Mesendoderm (in vitro differentiated cells): ENCODE results near the gene HMGCR.

Experiments used
- DNase-seq: peaks from one replicate; pipeline ENCODE4 v3.0.0; 2013
- H2AK5ac ChIP-seq: 2 replicates; pipeline ENCODE4 v1.6.1; 2013; ENCODE audit warnings: low read length, inconsistent platforms
- H2BK120ac ChIP-seq: 2 replicates; pipeline ENCODE4 v1.6.1; 2013; ENCODE audit warnings: low read depth, mild to moderate bottlenecking, low read length, moderate library complexity, mixed read lengths
- H2BK15ac ChIP-seq: replicated peaks from 2 replicates; pipeline ENCODE4 v1.6.1; 2013; ENCODE audit warnings: low read depth, mild to moderate bottlenecking, moderate library complexity
- H2BK5ac ChIP-seq: 2 replicates; pipeline ENCODE4 v1.6.1; 2013; ENCODE audit warnings: low read length, inconsistent platforms
- H3K18ac ChIP-seq: 2 replicates; pipeline ENCODE4 v1.6.1; 2013; ENCODE audit warnings: mild to moderate bottlenecking, low read length, mixed read lengths
- H3K23ac ChIP-seq: one replicate; pipeline ENCODE4 v1.6.1; 2013; ENCODE audit warnings: low read length
- H3K27ac ChIP-seq: 2 replicates; pipeline ENCODE4 v1.5.1; 2013; ENCODE audit warnings: low read depth, mild to moderate bottlenecking, inconsistent platforms, low read length, moderate library complexity
- H3K27me3 ChIP-seq: 2 replicates; pipeline ENCODE4 v1.6.1; 2013; ENCODE audit warnings: low read length, control low read depth, mild to moderate bottlenecking, inconsistent platforms; ENCODE audit not compliant: insufficient read depth, poor library complexity
- H3K36me3 ChIP-seq: 2 replicates; pipeline ENCODE4 v1.6.1; 2013; ENCODE audit warnings: low read length, inconsistent platforms; ENCODE audit not compliant: control insufficient read depth, insufficient read depth
- H3K4ac ChIP-seq: one replicate; pipeline ENCODE4 v1.6.1; 2013; ENCODE audit warnings: low read depth, mild to moderate bottlenecking, low read length, moderate library complexity
- H3K4me1 ChIP-seq: 2 replicates; pipeline ENCODE4 v1.6.1; 2013; ENCODE audit warnings: low read depth, low read length, inconsistent platforms; ENCODE audit not compliant: control insufficient read depth
- H3K4me2 ChIP-seq: 2 replicates; pipeline ENCODE4 v1.6.1; 2013; ENCODE audit warnings: low read length
- H3K4me3 ChIP-seq: 2 replicates; pipeline ENCODE4 v1.5.1; 2013; ENCODE audit warnings: mild to moderate bottlenecking, low read length
- H3K56ac ChIP-seq: one replicate; pipeline ENCODE4 v1.6.1; 2013; ENCODE audit warnings: low read length
- H3K79me1 ChIP-seq: 2 replicates; pipeline ENCODE4 v1.6.1; 2013; ENCODE audit warnings: low read length, inconsistent platforms
- H3K79me2 ChIP-seq: 2 replicates; pipeline ENCODE4 v1.6.1; 2013; ENCODE audit warnings: mild to moderate bottlenecking, low read length; ENCODE audit not compliant: control insufficient read depth, insufficient read depth
- H3K9ac ChIP-seq: 2 replicates; pipeline ENCODE4 v1.6.1; 2013; ENCODE audit warnings: low read length, inconsistent platforms
- H4K5ac ChIP-seq: one replicate; pipeline ENCODE4 v1.6.1; 2013; ENCODE audit warnings: low read length
- H4K8ac ChIP-seq: one replicate; pipeline ENCODE4 v1.6.1; 2013; ENCODE audit warnings: low read depth, mild to moderate bottlenecking, control low read depth, low read length, moderate library complexity
- WGBS: extraction: QIAGEN DNeasy Blood & Tissue Kit; methylation state at CpG from one replicate; pipeline ENCODE4 v1.1.7; 2013; ENCODE audit warnings: low lambda C conversion rate, missing lambda C conversion rate; ENCODE audit not compliant: insufficient coverage; ENCODE audit errors: extremely low coverage; 5-methylcytosine and 5-hydroxymethylcytosine counted together

HMGCR gene

DNA sequence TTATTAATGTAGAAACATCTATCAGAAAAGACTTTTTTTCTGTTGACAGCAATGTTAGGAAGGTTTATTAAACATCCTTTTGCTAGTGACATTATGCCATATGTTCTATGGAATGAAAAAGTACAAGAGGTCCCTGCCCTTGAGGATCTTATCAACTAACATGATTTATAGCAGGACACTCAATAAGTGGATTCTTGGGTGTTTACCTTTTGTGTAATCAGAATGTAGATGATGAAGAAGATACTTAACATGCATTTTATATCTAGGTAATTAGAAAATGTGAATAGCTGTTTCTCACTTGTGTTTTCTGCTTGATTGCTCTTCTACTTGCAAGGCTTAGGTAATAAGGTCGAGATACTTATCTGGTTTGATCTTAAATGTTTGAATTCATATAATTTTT is 4.9 kb downstream of the HMGCR start:
- H2AK5ac ChIP-seq: no peak overlapping the region
- no CpG with 5 or more reads among the region's 1 CpG for whole genome bisulfite sequencing

GRCh38 chr5:75342836-75343235 is 5.8 kb downstream of the HMGCR start:
- no peaks in the 10 kb centered on the region for H3K79me1 ChIP-seq
- no peak overlapping the region for H3K27ac ChIP-seq
- H3K18ac ChIP-seq: no peak overlapping the region
- H4K8ac ChIP-seq: no peak overlapping the region
- no peak overlapping the region for H4K5ac ChIP-seq
- H3K56ac ChIP-seq: no peak overlapping the region
- no peak overlapping the region for H3K9ac ChIP-seq
- H2BK5ac ChIP-seq: no peak overlapping the region
- peaks cover 2% of the 10 kb centered on the region for H3K36me3 ChIP-seq
- no CpG with 5 or more reads among the region's 4 CpGs for whole genome bisulfite sequencing
- no peak overlapping the region for H3K4me3 ChIP-seq
- no peak overlapping the region for H3K23ac ChIP-seq
- H3K79me2 ChIP-seq: peaks cover 56% of the 10 kb centered on the region
- H2BK120ac ChIP-seq: no peak overlapping the region
- H3K4ac ChIP-seq: no peak overlapping the region
- H3K4me2 ChIP-seq: no peak overlapping the region
- H2BK15ac ChIP-seq: no peak overlapping the region
- H2AK5ac ChIP-seq: no peak overlapping the region
- no peak for DNase-seq
- H3K4me1 ChIP-seq: no peaks in the 10 kb centered on the region
- H3K27me3 ChIP-seq: no peaks in the 10 kb centered on the region

More for the DNA sequence above, 4.9 kb downstream of the HMGCR start:
- no peak overlapping the region for H2BK15ac ChIP-seq
- H2BK5ac ChIP-seq: no peak overlapping the region
- DNase-seq: no peak
- H2BK120ac ChIP-seq: no peak overlapping the region
- H3K36me3 ChIP-seq: no peaks in the 10 kb centered on the region
- no peak overlapping the region for H3K4me3 ChIP-seq
- H3K23ac ChIP-seq: no peak overlapping the region
- H3K9ac ChIP-seq: no peak overlapping the region
- no peak overlapping the region for H3K56ac ChIP-seq
- peaks cover 60% of the 10 kb centered on the region for H3K79me2 ChIP-seq
- no peaks in the 10 kb centered on the region for H3K27me3 ChIP-seq
- H3K4me2 ChIP-seq: no peak overlapping the region
- H4K5ac ChIP-seq: no peak overlapping the region
- no peaks in the 10 kb centered on the region for H3K79me1 ChIP-seq
- no peak overlapping the region for H3K27ac ChIP-seq
- H3K4ac ChIP-seq: no peak overlapping the region
- H4K8ac ChIP-seq: no peak overlapping the region
- H3K4me1 ChIP-seq: no peaks in the 10 kb centered on the region
- no peak overlapping the region for H3K18ac ChIP-seq

DNA sequence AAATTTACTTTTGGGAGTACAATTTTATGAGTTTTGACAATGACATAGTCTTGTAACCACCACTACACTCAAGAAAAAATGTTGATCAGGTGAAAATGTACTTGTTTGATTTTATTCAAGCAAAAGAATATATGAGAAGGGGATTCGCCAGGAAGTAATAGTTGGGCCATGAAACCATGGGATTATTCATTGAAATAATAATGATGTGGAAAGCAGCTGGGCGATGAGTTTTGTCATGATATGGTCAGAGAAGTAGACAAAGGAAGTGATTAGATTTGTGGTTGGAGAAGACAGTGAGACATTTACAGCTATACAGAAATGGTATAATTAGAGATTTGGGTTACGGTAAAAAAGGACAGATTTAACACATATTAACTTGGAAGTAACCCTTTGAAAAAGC is 11.2 kb downstream of the HMGCR start:
- Histone ChIP-seq H2BK120ac (no peak overlapping the region), H3K56ac (no peak overlapping the region), H3K4ac (no peak overlapping the region), H3K27me3 (no peaks in the 10 kb centered on the region), H3K36me3 (peaks cover 7% of the 10 kb centered on the region), H3K79me1 (peaks cover 2% of the 10 kb centered on the region), H3K4me2 (no peak overlapping the region), H4K8ac (no peak overlapping the region), H2AK5ac (no peak overlapping the region), H3K18ac (no peak overlapping the region), H2BK5ac (no peak overlapping the region), H3K79me2 (peaks cover 13% of the 10 kb centered on the region), H3K4me1 (no peaks in the 10 kb centered on the region), H3K23ac (no peak overlapping the region), H3K27ac (no peak overlapping the region), H3K4me3 (no peak overlapping the region), H4K5ac (no peak overlapping the region), H3K9ac (no peak overlapping the region), H2BK15ac (no peak overlapping the region)
- no peak for DNase-seq
- 100% methylated on average over 1 of the region's 3 CpGs for WGBS

DNA sequence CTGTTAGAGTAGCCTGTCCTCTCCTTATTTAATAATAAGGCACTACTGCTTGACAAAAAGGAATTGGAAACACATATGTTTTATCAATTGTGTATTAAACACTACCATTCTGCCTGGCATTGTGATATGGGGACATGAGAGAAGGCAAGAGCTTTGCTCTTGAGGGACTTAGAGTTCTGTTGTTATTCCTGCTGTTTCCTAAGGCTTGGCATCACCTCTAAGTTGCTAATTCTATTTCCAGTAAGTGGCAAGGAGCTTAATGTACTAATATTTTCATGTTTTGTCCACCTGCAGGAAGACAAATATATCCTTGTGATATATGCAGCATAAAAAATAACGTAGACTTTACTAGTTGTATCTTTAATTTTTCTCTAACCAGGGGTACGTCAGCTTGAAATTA is 12.6 kb downstream of the HMGCR start:
- Histone ChIP-seq H2BK120ac (no peak overlapping the region), H3K79me2 (peaks cover 9% of the 10 kb centered on the region), H3K36me3 (peaks cover 8% of the 10 kb centered on the region), H3K56ac (no peak overlapping the region), H3K79me1 (peaks cover 2% of the 10 kb centered on the region), H2AK5ac (no peak overlapping the region), H2BK15ac (no peak overlapping the region), H3K9ac (no peak overlapping the region), H4K5ac (no peak overlapping the region), H3K4me3 (no peak overlapping the region), H3K23ac (no peak overlapping the region), H3K27me3 (no peaks in the 10 kb centered on the region), H3K4me1 (no peaks in the 10 kb centered on the region), H2BK5ac (no peak overlapping the region), H4K8ac (no peak overlapping the region), H3K18ac (no peak overlapping the region), H3K4me2 (no peak overlapping the region), H3K27ac (no peak overlapping the region), H3K4ac (no peak overlapping the region)
- WGBS: no CpG with 5 or more reads among the region's 2 CpGs
- no peak for DNase-seq

DNA sequence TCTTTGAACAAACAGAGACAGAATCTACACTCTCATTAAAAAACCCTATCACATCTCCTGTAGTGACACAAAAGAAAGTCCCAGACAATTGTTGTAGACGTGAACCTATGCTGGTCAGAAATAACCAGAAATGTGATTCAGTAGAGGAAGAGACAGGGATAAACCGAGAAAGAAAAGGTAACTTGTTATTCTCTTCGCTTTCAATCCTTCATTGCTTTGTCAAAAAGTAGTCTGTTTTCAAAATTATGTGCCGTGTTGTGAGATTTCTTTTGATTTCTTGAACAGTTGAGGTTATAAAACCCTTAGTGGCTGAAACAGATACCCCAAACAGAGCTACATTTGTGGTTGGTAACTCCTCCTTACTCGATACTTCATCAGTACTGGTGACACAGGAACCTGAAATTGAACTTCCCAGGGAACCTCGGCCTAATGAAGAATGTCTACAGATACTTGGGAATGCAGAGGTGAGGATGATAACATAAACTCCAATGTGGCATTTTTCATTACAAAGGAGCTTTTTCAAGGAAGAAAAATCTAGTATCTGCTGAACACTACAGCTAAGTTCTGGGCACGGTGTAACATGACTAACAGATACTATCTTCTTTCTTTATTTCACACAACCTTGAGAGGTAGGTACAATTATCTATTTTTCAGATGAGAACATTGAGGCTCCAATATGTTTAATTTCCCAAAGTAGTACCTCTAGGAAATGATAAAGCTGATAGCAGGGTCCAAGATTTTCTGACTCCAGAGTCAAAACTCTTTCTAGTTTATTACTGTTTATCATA is 14.3 kb downstream of the HMGCR start:
- no peak overlapping the region for H3K9ac ChIP-seq
- no peak overlapping the region for H3K4me3 ChIP-seq
- H3K4ac ChIP-seq: no peak overlapping the region
- peaks cover 2% of the 10 kb centered on the region for H3K79me1 ChIP-seq
- no peak overlapping the region for H3K23ac ChIP-seq
- WGBS: no CpG with 5 or more reads among the region's 7 CpGs
- no peak overlapping the region for H2BK5ac ChIP-seq
- H3K4me1 ChIP-seq: no peaks in the 10 kb centered on the region
- H3K27ac ChIP-seq: no peak overlapping the region
- no peak for DNase-seq
- no peak overlapping the region for H2BK15ac ChIP-seq
- no peak overlapping the region for H2BK120ac ChIP-seq
- H3K27me3 ChIP-seq: no peaks in the 10 kb centered on the region
- H3K36me3 ChIP-seq: peaks cover 13% of the 10 kb centered on the region
- H3K4me2 ChIP-seq: no peak overlapping the region
- H3K79me2 ChIP-seq: peaks cover 6% of the 10 kb centered on the region
- no peak overlapping the region for H4K5ac ChIP-seq
- no peak overlapping the region for H2AK5ac ChIP-seq
- no peak overlapping the region for H3K18ac ChIP-seq
- no peak overlapping the region for H3K56ac ChIP-seq
- no peak overlapping the region for H4K8ac ChIP-seq

- no peak for DNase-seq
- no peak overlapping the region for H3K4ac ChIP-seq
- H3K4me2 ChIP-seq: no peak overlapping the region
- H3K9ac ChIP-seq: no peak overlapping the region
- no peak overlapping the region for H3K18ac ChIP-seq
- H3K4me1 ChIP-seq: no peaks in the 10 kb centered on the region
- H2BK120ac ChIP-seq: no peak overlapping the region
- H2BK5ac ChIP-seq: no peak overlapping the region
- no peak overlapping the region for H3K27ac ChIP-seq
- no peak overlapping the region for H4K5ac ChIP-seq
- no peaks in the 10 kb centered on the region for H3K79me2 ChIP-seq
- H3K4me3 ChIP-seq: no peak overlapping the region
- WGBS: no CpG with 5 or more reads among the region's 6 CpGs
- H3K56ac ChIP-seq: no peak overlapping the region
- H2AK5ac ChIP-seq: no peak overlapping the region
- no peaks in the 10 kb centered on the region for H3K27me3 ChIP-seq
- H3K36me3 ChIP-seq: peaks cover 24% of the 10 kb centered on the region
- no peak overlapping the region for H2BK15ac ChIP-seq
- no peaks in the 10 kb centered on the region for H3K79me1 ChIP-seq
- H3K23ac ChIP-seq: no peak overlapping the region
- H4K8ac ChIP-seq: no peak overlapping the region
Observed at GRCh38 chr5:75355236-75355635, 18.2 kb downstream of the HMGCR start.
